ENCODE measurements around the gene ANGPTL4.
"Not testable (repeated sequence)": the region's sequence is repeated elsewhere in the genome, so short reads cannot be mapped to it uniquely, and the experiment has no call there.

Gene ANGPTL4

GRCh38 chr19:8363803-8364771 lies at the start of gene ANGPTL4:
Gene ANGPTL4 (plus strand): TSS chr19:8364155. CDS start chr19:8364322, 167 bp downstream.
- DNase-seq = peak; percentile 55

- not testable (repeated sequence) for DNase-seq
Measured at GRCh38 chr19:8314981-8315640, 48.8 kb upstream of the ANGPTL4 start.

- no peak for DNase-seq
Measured at GRCh38 chr19:8316351-8317125, 47.4 kb upstream of the ANGPTL4 start.

GRCh38 chr19:8318835-8319234 lies 45.1 kb upstream of the ANGPTL4 start:
- not testable (repeated sequence) for DNase-seq

- no peak for DNase-seq
Measured at GRCh38 chr19:8319807-8320520, 44.0 kb upstream of the ANGPTL4 start.

GRCh38 chr19:8320564-8321066 lies 43.3 kb upstream of the ANGPTL4 start:
- no peak for DNase-seq

GRCh38 chr19:8321067-8321985 lies 42.6 kb upstream of the ANGPTL4 start, which contains the start of the genes NDUFA7 and RPS28:
Gene NDUFA7 (minus strand): TSS chr19:8321375. CDS start chr19:8321358, 17 bp downstream.
Gene RPS28 (plus strand): TSS chr19:8321496. CDS start chr19:8321531, 35 bp downstream.
- DNase-seq = peak; percentile 97

GRCh38 chr19:8321986-8322637 lies 41.8 kb upstream of the ANGPTL4 start:
- DNase-seq = no peak

- no peak for DNase-seq
Measured at GRCh38 chr19:8322638-8322997, 41.3 kb upstream of the ANGPTL4 start.

- no peak for DNase-seq
Measured at GRCh38 chr19:8323781-8324185, 40.2 kb upstream of the ANGPTL4 start.

GRCh38 chr19:8324186-8325050 lies 39.5 kb upstream of the ANGPTL4 start:
- no peak for DNase-seq

- DNase-seq = no peak
Measured at GRCh38 chr19:8325454-8325853, 38.5 kb upstream of the ANGPTL4 start.

GRCh38 chr19:8329996-8330395 lies 34.0 kb upstream of the ANGPTL4 start:
- DNase-seq = no peak

GRCh38 chr19:8331263-8331845 lies 32.6 kb upstream of the ANGPTL4 start:
- DNase-seq = no peak

GRCh38 chr19:8332976-8333766 lies 30.8 kb upstream of the ANGPTL4 start:
- DNase-seq = no peak

- no peak for DNase-seq
Measured at GRCh38 chr19:8333767-8334457, 30.0 kb upstream of the ANGPTL4 start.
